ENCODE results near the gene ZNF148. TPM values are rescaled to one million over a fixed set of nuclear protein-coding genes. Genes with fewer than 3 reads are reported as not detected.
A peak's percentile ranks its signal among the peaks of the same experiment; 100 is the strongest.

ZNF148 gene
- polyA plus RNA-seq, 3 donors, result 6.5 to 48.4 (median 34.1) TPM

GRCh38 chr3:125234831-125235230, 140.3 kb downstream of the ZNF148 start:
- H3K9me3 ChIP-seq (replicated peaks in 1 of 2; ENCODE audit: control insufficient read depth in 1 of 2, insufficient read depth in 1 of 2, low read length in 2 of 2), result no peaks in the 10 kb centered on the region
- no peak overlapping the region for H3K4me2 ChIP-seq (replicated peaks; ENCODE audit: extremely low read depth, low read length, poor library complexity, severe bottlenecking)
- H3K36me3 ChIP-seq (replicated peaks in 1 of 2; ENCODE audit: control insufficient read depth in 1 of 2, insufficient read depth in 2 of 2, low read length in 2 of 2), result peaks cover 24 to 45% of the 10 kb centered on the region in 2 donors
- H3K9ac ChIP-seq (ENCODE audit: insufficient read depth, low read length, poor library complexity, severe bottlenecking), result no peak overlapping the region
- H2AFZ ChIP-seq (ENCODE audit: insufficient read depth, low read depth, low read length, poor library complexity, severe bottlenecking), result no peak overlapping the region
- no peaks in the 10 kb centered on the region for H3K79me2 ChIP-seq (ENCODE audit: insufficient read depth, low read length)
- H3K27me3 ChIP-seq (ENCODE audit: control insufficient read depth in 2 of 2, insufficient read depth in 2 of 2, low read length in 2 of 2), result no peaks in the 10 kb centered on the region
- Mint-ChIP-seq H3K27me3 (ENCODE audit: low read depth in 3 of 3) (no peaks in the 10 kb centered on the region), H3K9me3 (no peaks in the 10 kb centered on the region), H3K36me3 (peaks cover 50% of the 10 kb centered on the region in 2 donors), H3K4me3 (no peak overlapping the region), H3K27ac (no peak overlapping the region), H3K4me1 (peaks cover 17% of the 10 kb centered on the region)
- intact Hi-C loops (cut with micrococcal nuclease), result no loop called here
- no peak for TF ChIP-seq CTCF (IDR thresholded peaks at IDR 0.05)
- H3K4me1 ChIP-seq (ENCODE audit: control insufficient read depth in 1 of 2, insufficient read depth in 2 of 2, low read length in 2 of 2), result peaks cover 6 to 16% of the 10 kb centered on the region in 2 donors
- no CpG with 5 or more reads among the region's 1 CpG for WGBS (ENCODE audit: insufficient coverage)
- DNase-seq, result no peak
- no peak overlapping the region for H3K4me3 ChIP-seq (replicated peaks in 1 of 3; ENCODE audit: low read depth in 2 of 3, low read length in 3 of 3)
- peaks cover 43% of the 10 kb centered on the region for H4K20me1 ChIP-seq (ENCODE audit: insufficient read depth, low read length)
- H3K27ac ChIP-seq (ENCODE audit: low read depth in 1 of 2, low read length in 2 of 2), result no peak overlapping the region

- no peaks in the 10 kb centered on the region for H3K27me3 Mint-ChIP-seq (ENCODE audit: low read depth in 3 of 3)
- Histone ChIP-seq H3K4me2 (replicated peaks; ENCODE audit: extremely low read depth, low read length, poor library complexity, severe bottlenecking) (no peak overlapping the region), H3K9ac (ENCODE audit: insufficient read depth, low read length, poor library complexity, severe bottlenecking) (no peak overlapping the region), H2AFZ (ENCODE audit: insufficient read depth, low read depth, low read length, poor library complexity, severe bottlenecking) (no peak overlapping the region), H3K9me3 (replicated peaks in 1 of 2; ENCODE audit: control insufficient read depth in 1 of 2, insufficient read depth in 1 of 2, low read length in 2 of 2) (no peaks in the 10 kb centered on the region), H3K4me3 (replicated peaks in 1 of 3; ENCODE audit: low read depth in 2 of 3, low read length in 3 of 3) (no peak overlapping the region), H3K4me1 (ENCODE audit: control insufficient read depth in 1 of 2, insufficient read depth in 2 of 2, low read length in 2 of 2) (no peaks in the 10 kb centered on the region), H3K79me2 (ENCODE audit: insufficient read depth, low read length) (no peaks in the 10 kb centered on the region), H3K27ac (ENCODE audit: low read depth in 1 of 2, low read length in 2 of 2) (no peak overlapping the region), H3K36me3 (replicated peaks in 1 of 2; ENCODE audit: control insufficient read depth in 1 of 2, insufficient read depth in 2 of 2, low read length in 2 of 2) (peaks cover 24 to 68% of the 10 kb centered on the region in 2 donors), H4K20me1 (ENCODE audit: insufficient read depth, low read length) (peaks cover 21% of the 10 kb centered on the region), H3K27me3 (ENCODE audit: control insufficient read depth in 2 of 2, insufficient read depth in 2 of 2, low read length in 2 of 2) (no peaks in the 10 kb centered on the region)
- peak overlapping the region in 1 of 7 donors; percentile 62 for H3K27ac Mint-ChIP-seq
- no peaks in the 10 kb centered on the region for H3K9me3 Mint-ChIP-seq
- no peak for TF ChIP-seq CTCF (IDR thresholded peaks at IDR 0.05)
- H3K4me3 Mint-ChIP-seq, result no peak overlapping the region
- intact Hi-C loops (cut with micrococcal nuclease), result no loop called here
- DNase-seq, result no peak
- WGBS (ENCODE audit: insufficient coverage), result 100% methylated on average over 3 of the region's 3 CpGs
- peaks cover 49 to 57% of the 10 kb centered on the region in 2 donors for H3K36me3 Mint-ChIP-seq
- no peaks in the 10 kb centered on the region for H3K4me1 Mint-ChIP-seq
Measured at GRCh38 chr3:125232401-125232800, 142.7 kb downstream of the ZNF148 start.
